Upper lobe of right lung (tissue), 1 donor: ENCODE measurements around the gene FRMD4B. TPM values are rescaled to one million over a fixed set of nuclear protein-coding genes. Genes with fewer than 3 reads are reported as not detected.

Experiments
- ATAC-seq: fragments of 200-7000 bp; cut with Tn5 transposase; one replicate; pipeline ENCODE4 v1.9.1; 2020; ENCODE audit warnings: mild to moderate bottlenecking, moderate library complexity
- DNase-seq: peaks from one replicate; pipeline ENCODE4 v3.0.0-alpha.2; 2020
- H3K27ac ChIP-seq: fragments of 200-600 bp; one replicate; pipeline ENCODE4 v1.8.0; 2022
- H3K27me3 ChIP-seq: fragments of 200-600 bp; one replicate; pipeline ENCODE4 v1.8.0; 2022; ENCODE audit warnings: mild to moderate bottlenecking
- H3K36me3 ChIP-seq: fragments of 200-600 bp; one replicate; pipeline ENCODE4 v1.8.0; 2022
- H3K4me1 ChIP-seq: fragments of 200-600 bp; one replicate; pipeline ENCODE4 v1.8.0; 2022
- H3K4me3 ChIP-seq: fragments of 200-600 bp; one replicate; pipeline ENCODE4 v1.8.0; 2022; ENCODE audit warnings: mild to moderate bottlenecking
- H3K9me3 ChIP-seq: fragments of 200-600 bp; one replicate; pipeline ENCODE4 v1.8.0; 2022
- CTCF ChIP-seq: fragments of 200-600 bp; IDR thresholded peaks from one replicate; pipeline ENCODE4 v1.8.0; 2022; ENCODE audit warnings: antibody characterized with exemption
- intact Hi-C: fragments of 100-400 bp; cut with DNase I; formaldehyde crosslinking; loops from one replicate; pipeline ENCODE4 v1.11.0; 2022
- total RNA-seq: library from RNA; stranded (reverse); fragmentation: NEBNext Ultra II Directional; extraction: Animal tissue kit (Norgen Biotek cat#: 25700); gene quantifications from one replicate; pipeline ENCODE4 v1.2.1, GENCODE V29; 2021
- donor health status: DM: no; HTN: yes; CAD: no; lungs with severe emphysema.

FRMD4B gene
- total RNA-seq, 1 donor from 2014 or later: 60.7 TPM

GRCh38 chr3:69389520-69390248 lies 3.8 kb upstream of the FRMD4B start:
- Histone ChIP-seq H3K4me3 (no peak overlapping the region), H3K27ac (no peak overlapping the region), H3K4me1 (peaks cover 29% of the 10 kb centered on the region), H3K9me3 (no peaks in the 10 kb centered on the region), H3K36me3 (no peaks in the 10 kb centered on the region), H3K27me3 (no peaks in the 10 kb centered on the region)
- ATAC-seq (peak; percentile 44), DNase-seq (no peak)
- intact Hi-C loops: no loop called here
- no peak for TF ChIP-seq CTCF

- Histone ChIP-seq H3K4me3 (no peak overlapping the region), H3K27ac (no peak overlapping the region), H3K27me3 (no peaks in the 10 kb centered on the region), H3K36me3 (no peaks in the 10 kb centered on the region), H3K9me3 (no peaks in the 10 kb centered on the region), H3K4me1 (peaks cover 34% of the 10 kb centered on the region)
- TF ChIP-seq CTCF: no peak
- intact Hi-C loops: no loop called here
- DNase-seq (no peak), ATAC-seq (no peak)
Measured at GRCh38 chr3:69388241-69388640, 2.4 kb upstream of the FRMD4B start.

- ATAC-seq (no peak), DNase-seq (no peak)
- no peak for TF ChIP-seq CTCF
- H3K27ac ChIP-seq: peak overlapping the region; percentile 67
- H3K4me1 ChIP-seq: peaks cover 34% of the 10 kb centered on the region
- no peaks in the 10 kb centered on the region for H3K36me3 ChIP-seq
- H3K4me3 ChIP-seq: peak overlapping the region; percentile 68
- H3K9me3 ChIP-seq: no peaks in the 10 kb centered on the region
- intact Hi-C loops: no loop called here
- no peaks in the 10 kb centered on the region for H3K27me3 ChIP-seq
Measured at GRCh38 chr3:69386556-69387385, 883 bp upstream of the FRMD4B start.

- ATAC-seq: no peak
- H3K27ac ChIP-seq: peak overlapping the region; percentile 67
- peaks cover 34% of the 10 kb centered on the region for H3K4me1 ChIP-seq
- no peak for DNase-seq
- no peak for TF ChIP-seq CTCF
- H3K4me3 ChIP-seq: peak overlapping the region; percentile 68
- H3K36me3 ChIP-seq: no peaks in the 10 kb centered on the region
- H3K9me3 ChIP-seq: no peaks in the 10 kb centered on the region
- intact Hi-C loops: no loop called here
- no peaks in the 10 kb centered on the region for H3K27me3 ChIP-seq
Measured at GRCh38 chr3:69385123-69385722, 665 bp downstream of the FRMD4B start.

GRCh38 chr3:69384326-69384725 lies 1.6 kb downstream of the FRMD4B start:
- no peaks in the 10 kb centered on the region for H3K27me3 ChIP-seq
- DNase-seq: no peak
- H3K36me3 ChIP-seq: no peaks in the 10 kb centered on the region
- no peaks in the 10 kb centered on the region for H3K9me3 ChIP-seq
- peak overlapping the region; percentile 68 for H3K4me3 ChIP-seq
- peak overlapping the region; percentile 61 for H3K27ac ChIP-seq
- no peak for TF ChIP-seq CTCF
- ATAC-seq: no peak
- H3K4me1 ChIP-seq: peaks cover 27% of the 10 kb centered on the region
- intact Hi-C loops: no loop called here
